Loucy (cell line): Measurements from ENCODE around the gene SYCP2L.
"Not testable (repeated sequence)": the region's sequence is repeated elsewhere in the genome, so short reads cannot be mapped to it uniquely, and the experiment has no call there.

Experiments used
- H2AFZ ChIP-seq: fragments of 200-600 bp; sonication (generic); 2 replicates; pipeline ENCODE4 v1.6.0; 2016; ENCODE audit warnings: antibody characterized with exemption, mild to moderate bottlenecking, low read length, moderate library complexity
- H3F3A ChIP-seq: fragments of 200-600 bp; 2 replicates; pipeline ENCODE4 v1.6.0; 2016; ENCODE audit warnings: antibody characterized with exemption, low read depth, mild to moderate bottlenecking
- H3K27me3 ChIP-seq: fragments of 200-600 bp; sonication (generic); 2 replicates; pipeline ENCODE4 v1.6.1; 2014; ENCODE audit warnings: low read length, mild to moderate bottlenecking; ENCODE audit not compliant: insufficient read depth, poor library complexity, severe bottlenecking
- H3K36me3 ChIP-seq: fragments of 200-600 bp; sonication (generic); 2 replicates; pipeline ENCODE4 v1.6.1; 2016; ENCODE audit warnings: low read length; ENCODE audit not compliant: insufficient read depth
- H3K4me1 ChIP-seq: fragments of 200-600 bp; sonication (generic); 2 replicates; pipeline ENCODE4 v1.5.1; 2014; ENCODE audit warnings: low read length, mild to moderate bottlenecking; ENCODE audit not compliant: insufficient read depth, poor library complexity, severe bottlenecking
- H3K4me2 ChIP-seq: fragments of 200-600 bp; sonication (generic); 2 replicates; pipeline ENCODE4 v1.6.0; 2014; ENCODE audit warnings: antibody characterized with exemption, low read length, low read depth, mild to moderate bottlenecking; ENCODE audit not compliant: poor library complexity, severe bottlenecking
- H3K4me3 ChIP-seq: fragments of 200-600 bp; sonication (generic); 2 replicates; pipeline ENCODE4 v1.5.1; 2014; ENCODE audit warnings: low read length, mild to moderate bottlenecking, mixed read lengths; ENCODE audit not compliant: poor library complexity, severe bottlenecking
- H3K79me2 ChIP-seq: fragments of 200-600 bp; sonication (generic); 2 replicates; pipeline ENCODE4 v1.6.1; 2014; ENCODE audit warnings: low read length; ENCODE audit not compliant: insufficient read depth
- H3K9ac ChIP-seq: fragments of 200-600 bp; sonication (generic); 2 replicates; pipeline ENCODE4 v1.6.0; 2014; ENCODE audit warnings: mild to moderate bottlenecking, low read depth, low read length, moderate library complexity; ENCODE audit not compliant: poor library complexity, severe bottlenecking
- H3K9me2 ChIP-seq: fragments of 200-600 bp; sonication (generic); replicated peaks from 2 replicates; pipeline ENCODE4 v1.6.1; 2016; ENCODE audit warnings: low read depth, low read length, mixed read lengths
- H3K9me3 ChIP-seq: fragments of 200-600 bp; sonication (generic); 2 replicates; pipeline ENCODE4 v1.6.1; 2014; ENCODE audit warnings: mild to moderate bottlenecking, antibody characterized with exemption, low read length, low read depth; ENCODE audit not compliant: insufficient read depth
- H4K20me1 ChIP-seq: fragments of 200-600 bp; sonication (generic); 2 replicates; pipeline ENCODE4 v1.6.0; 2014; ENCODE audit warnings: antibody characterized with exemption, low read length, mild to moderate bottlenecking; ENCODE audit not compliant: insufficient read depth, poor library complexity, severe bottlenecking
- CTCF ChIP-seq: fragments of 200-600 bp; sonication (generic); conservative IDR thresholded peaks from 2 replicates; pipeline ENCODE4 v1.5.1; 2014; ENCODE audit warnings: mild to moderate bottlenecking, antibody characterized with exemption, low read length
- EZH2phosphoT487 ChIP-seq: fragments of 200-600 bp; IDR thresholded peaks from 2 replicates; pipeline ENCODE4 v1.6.1; 2018; ENCODE audit warnings: antibody characterized with exemption, mild to moderate bottlenecking, moderate library complexity, borderline replicate concordance

The SYCP2L gene

GRCh38 chr6:10981409-10981808 lies 94.6 kb downstream of the SYCP2L start:
- H3K79me2 ChIP-seq: no peaks in the 10 kb centered on the region
- H3K36me3 ChIP-seq: no peaks in the 10 kb centered on the region
- no peaks in the 10 kb centered on the region for H3K9me2 ChIP-seq
- H3K9me3 ChIP-seq: no peaks in the 10 kb centered on the region
- no peaks in the 10 kb centered on the region for H3F3A ChIP-seq
- no peak overlapping the region for H3K9ac ChIP-seq
- no peaks in the 10 kb centered on the region for H3K4me1 ChIP-seq
- H3K4me2 ChIP-seq: no peak overlapping the region
- TF ChIP-seq EZH2phosphoT487 (no peak), CTCF (no peak)
- no peak overlapping the region for H2AFZ ChIP-seq
- H3K4me3 ChIP-seq: no peak overlapping the region
- H4K20me1 ChIP-seq: no peaks in the 10 kb centered on the region
- H3K27me3 ChIP-seq: no peaks in the 10 kb centered on the region

- H3F3A ChIP-seq, H3K4me3 ChIP-seq, H3K4me1 ChIP-seq, H3K27me3 ChIP-seq, H3K79me2 ChIP-seq, H3K9ac ChIP-seq, H2AFZ ChIP-seq, H3K9me2 ChIP-seq, H3K36me3 ChIP-seq, H3K9me3 ChIP-seq, H4K20me1 ChIP-seq, H3K4me2 ChIP-seq: not testable (repeated sequence)
Observed at GRCh38 chr6:10984959-10985358, 98.1 kb downstream of the SYCP2L start.

- no peaks in the 10 kb centered on the region for H3K79me2 ChIP-seq
- no peaks in the 10 kb centered on the region for H3K4me1 ChIP-seq
- H3K36me3 ChIP-seq: no peaks in the 10 kb centered on the region
- no peak overlapping the region for H3K9ac ChIP-seq
- H3K9me2 ChIP-seq: no peaks in the 10 kb centered on the region
- no peak overlapping the region for H2AFZ ChIP-seq
- H3K9me3 ChIP-seq: no peaks in the 10 kb centered on the region
- H4K20me1 ChIP-seq: no peaks in the 10 kb centered on the region
- no peaks in the 10 kb centered on the region for H3K27me3 ChIP-seq
- TF ChIP-seq CTCF: no peak
- TF ChIP-seq EZH2phosphoT487: no peak
- no peak overlapping the region for H3K4me3 ChIP-seq
- H3F3A ChIP-seq: no peaks in the 10 kb centered on the region
- H3K4me2 ChIP-seq: no peak overlapping the region
Observed at GRCh38 chr6:10989587-10989986, 102.7 kb downstream of the SYCP2L start.

GRCh38 chr6:10991115-10991514 lies 104.3 kb downstream of the SYCP2L start:
- H3K4me3 ChIP-seq: no peak overlapping the region
- H3K36me3 ChIP-seq: no peaks in the 10 kb centered on the region
- H4K20me1 ChIP-seq: no peaks in the 10 kb centered on the region
- no peak overlapping the region for H3K4me2 ChIP-seq
- TF ChIP-seq CTCF (no peak), EZH2phosphoT487 (no peak)
- H3K9me3 ChIP-seq: no peaks in the 10 kb centered on the region
- H3K4me1 ChIP-seq: no peaks in the 10 kb centered on the region
- no peaks in the 10 kb centered on the region for H3K79me2 ChIP-seq
- H3K27me3 ChIP-seq: no peaks in the 10 kb centered on the region
- H3K9ac ChIP-seq: no peak overlapping the region
- no peaks in the 10 kb centered on the region for H3F3A ChIP-seq
- H2AFZ ChIP-seq: no peak overlapping the region
- no peaks in the 10 kb centered on the region for H3K9me2 ChIP-seq
